Measurements from ENCODE around the gene CSNK2A1. TPM values are rescaled to one million over a fixed set of nuclear protein-coding genes. Genes with fewer than 3 reads are reported as not detected.
A peak's percentile ranks its signal among the peaks of the same experiment; 100 is the strongest.

Gene CSNK2A1
- total and polyA plus RNA-seq, 2 donors (not counting 1 experiment from before 2014, with no cell fraction given): 28.3 to 125 TPM

DNA sequence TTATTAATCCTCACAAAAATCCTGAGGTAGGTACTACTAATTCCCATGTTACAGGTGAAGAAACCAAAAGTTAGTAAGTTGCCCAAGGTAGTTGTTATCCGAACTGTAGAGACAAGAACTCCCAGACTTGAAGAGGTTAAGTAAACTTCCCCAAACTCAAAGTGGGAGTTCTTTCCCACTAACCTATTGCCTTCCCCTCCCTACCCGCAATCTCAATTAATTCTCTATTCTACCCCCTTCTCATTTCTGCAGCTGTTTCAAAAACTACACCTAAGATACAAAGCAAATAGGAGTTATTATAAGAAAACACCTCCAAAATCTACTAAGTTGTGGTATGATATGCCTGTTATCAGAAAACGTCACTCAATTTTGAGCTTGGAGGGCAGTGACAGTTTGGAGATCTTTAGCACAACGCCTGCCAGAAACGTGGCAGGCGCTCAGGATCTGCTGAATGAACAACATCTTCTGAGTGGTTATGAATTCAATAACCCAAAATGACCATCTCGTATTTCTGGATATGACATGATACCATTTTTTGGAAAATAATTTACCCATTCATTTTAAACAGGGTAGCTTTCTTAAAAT lies 7.1 kb downstream of the CSNK2A1 start:
- H4K20me1 ChIP-seq (ENCODE audit: control insufficient read depth, insufficient read depth, low read length, poor library complexity, severe bottlenecking): peaks cover 94% of the 10 kb centered on the region
- DNase-seq (no peak), ATAC-seq (ENCODE audit: low read depth) (no peak)
- peaks cover 0 to 4% (median 3%) of the 10 kb centered on the region in 3 donors for H3K9me3 ChIP-seq (ENCODE audit: control extremely low read depth in 1 of 3, control insufficient read depth in 2 of 3, insufficient read depth in 1 of 3, low read length in 2 of 3)
- H3K27ac Mint-ChIP-seq: no peak overlapping the region
- CTCF ChIA-PET: interaction anchor here (0.8 kb wide), 1 partner anchor 8 kb away, joined by 3 read pairs; no protein-coding TSS in a partner anchor
- H3K27ac ChIP-seq (ENCODE audit: low read length in 2 of 2): peak overlapping the region in 1 of 2 donors; percentile 21
- WGBS (ENCODE audit: insufficient coverage): 80% methylated on average over 5 of the region's 7 CpGs
- H3K36me3 ChIP-seq (replicated peaks in 1 of 2; ENCODE audit: control extremely low read depth in 1 of 2, control insufficient read depth in 1 of 2, extremely low read depth in 1 of 2, insufficient read depth in 2 of 2, low read length in 1 of 2): peaks cover 0 to 3% of the 10 kb centered on the region in 2 experiments
- no peak overlapping the region for H3K9ac ChIP-seq (ENCODE audit: low read length)
- peaks cover 100% of the 10 kb centered on the region for H3K79me2 ChIP-seq (ENCODE audit: control insufficient read depth, insufficient read depth, low read length)
- H3K9me3 Mint-ChIP-seq (ENCODE audit: insufficient read depth): peaks cover 2% of the 10 kb centered on the region
- TF ChIP-seq, protein P1, sequence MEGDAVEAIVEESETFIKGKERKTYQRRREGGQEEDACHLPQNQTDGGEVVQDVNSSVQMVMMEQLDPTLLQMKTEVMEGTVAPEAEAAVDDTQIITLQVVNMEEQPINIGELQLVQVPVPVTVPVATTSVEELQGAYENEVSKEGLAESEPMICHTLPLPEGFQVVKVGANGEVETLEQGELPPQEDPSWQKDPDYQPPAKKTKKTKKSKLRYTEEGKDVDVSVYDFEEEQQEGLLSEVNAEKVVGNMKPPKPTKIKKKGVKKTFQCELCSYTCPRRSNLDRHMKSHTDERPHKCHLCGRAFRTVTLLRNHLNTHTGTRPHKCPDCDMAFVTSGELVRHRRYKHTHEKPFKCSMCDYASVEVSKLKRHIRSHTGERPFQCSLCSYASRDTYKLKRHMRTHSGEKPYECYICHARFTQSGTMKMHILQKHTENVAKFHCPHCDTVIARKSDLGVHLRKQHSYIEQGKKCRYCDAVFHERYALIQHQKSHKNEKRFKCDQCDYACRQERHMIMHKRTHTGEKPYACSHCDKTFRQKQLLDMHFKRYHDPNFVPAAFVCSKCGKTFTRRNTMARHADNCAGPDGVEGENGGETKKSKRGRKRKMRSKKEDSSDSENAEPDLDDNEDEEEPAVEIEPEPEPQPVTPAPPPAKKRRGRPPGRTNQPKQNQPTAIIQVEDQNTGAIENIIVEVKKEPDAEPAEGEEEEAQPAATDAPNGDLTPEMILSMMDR (IDR thresholded peaks at IDR 0.05): no peak
- peaks cover 83% of the 10 kb centered on the region for H3K4me1 Mint-ChIP-seq
- peaks cover 29 to 46% of the 10 kb centered on the region in 2 donors for H3K4me1 ChIP-seq (ENCODE audit: control insufficient read depth in 2 of 2, insufficient read depth in 2 of 2, low read length in 2 of 2)
- intact Hi-C loops (cut with micrococcal nuclease): no loop called here
- POLR2A ChIA-PET: no interaction called here
- H3K4me3 ChIP-seq (ENCODE audit: control extremely low read depth in 1 of 5, extremely low read depth in 1 of 5, insufficient read depth in 1 of 5, low read depth in 2 of 5, low read length in 4 of 5): no peak overlapping the region
- H3K4me3 Mint-ChIP-seq: peak overlapping the region; percentile 30
- H2AFZ ChIP-seq (ENCODE audit: insufficient read depth, low read depth, low read length, poor library complexity, severe bottlenecking): no peak overlapping the region
- H3K4me2 ChIP-seq (replicated peaks; ENCODE audit: low read depth, low read length, poor library complexity, severe bottlenecking): peak overlapping the region; percentile 9
- no peaks in the 10 kb centered on the region for H3K27me3 ChIP-seq (replicated peaks in 1 of 4; ENCODE audit: control extremely low read depth in 1 of 4, control insufficient read depth in 3 of 4, insufficient read depth in 4 of 4, low read length in 3 of 4)
- no peaks in the 10 kb centered on the region for H3K27me3 Mint-ChIP-seq

DNA sequence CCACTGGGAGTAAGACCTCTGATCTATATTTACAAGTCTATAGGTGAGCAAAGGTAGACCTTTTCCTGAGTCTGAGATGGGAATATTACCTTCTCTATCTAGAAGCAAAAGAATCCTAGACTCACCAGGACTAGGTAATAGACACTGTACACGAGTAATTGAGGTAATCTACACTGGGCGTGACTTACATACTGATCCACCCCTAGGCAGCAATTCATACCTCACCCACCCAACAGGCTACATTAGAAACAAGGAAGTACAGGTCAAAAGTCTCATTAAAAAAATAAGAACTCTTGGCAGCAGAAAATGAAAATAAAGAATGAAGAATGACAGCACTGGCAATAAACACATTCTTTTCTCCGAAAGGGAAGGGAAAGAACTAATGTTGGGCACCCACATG lies 7.6 kb downstream of the CSNK2A1 start:
- TF ChIP-seq, protein P1 (IDR thresholded peaks at IDR 0.05): no peak
- TF ChIP-seq EZH2 (IDR thresholded peaks at IDR 0.05; ENCODE audit: borderline replicate concordance, insufficient read depth, low read depth, low read length, poor library complexity, severe bottlenecking): no peak
- H3K4me2 ChIP-seq (replicated peaks; ENCODE audit: low read depth, low read length, poor library complexity, severe bottlenecking): peak overlapping the region; percentile 9
- WGBS (ENCODE audit: insufficient coverage): no CpG with 5 or more reads among the region's 3 CpGs
- ATAC-seq (ENCODE audit: low read depth): peak; percentile 63
- Mint-ChIP-seq H3K4me1 (peaks cover 80% of the 10 kb centered on the region), H3K9me3 (ENCODE audit: insufficient read depth) (peaks cover 2% of the 10 kb centered on the region), H3K27me3 (no peaks in the 10 kb centered on the region), H3K4me3 (peak overlapping the region; percentile 30), H3K27ac (no peak overlapping the region)
- peak overlapping the region in 1 of 2 donors; percentile 21 for H3K27ac ChIP-seq (ENCODE audit: low read length in 2 of 2)
- peak; percentile 31 for DNase-seq
- CTCF ChIA-PET: interaction anchor here (0.7 kb wide), 1 partner anchor 14 kb away, joined by 4 read pairs; no protein-coding TSS in a partner anchor
- no peak overlapping the region for H3K4me3 ChIP-seq (ENCODE audit: control extremely low read depth in 1 of 5, extremely low read depth in 1 of 5, insufficient read depth in 1 of 5, low read depth in 2 of 5, low read length in 4 of 5)
- H3K27me3 ChIP-seq (replicated peaks in 1 of 4; ENCODE audit: control extremely low read depth in 1 of 4, control insufficient read depth in 3 of 4, insufficient read depth in 4 of 4, low read length in 3 of 4): no peaks in the 10 kb centered on the region
- peaks cover 0 to 4% (median 3%) of the 10 kb centered on the region in 3 donors for H3K9me3 ChIP-seq (ENCODE audit: control extremely low read depth in 1 of 3, control insufficient read depth in 2 of 3, insufficient read depth in 1 of 3, low read length in 2 of 3)
- peaks cover 96% of the 10 kb centered on the region for H4K20me1 ChIP-seq (ENCODE audit: control insufficient read depth, insufficient read depth, low read length, poor library complexity, severe bottlenecking)
- no peak overlapping the region for H2AFZ ChIP-seq (ENCODE audit: insufficient read depth, low read depth, low read length, poor library complexity, severe bottlenecking)
- H3K9ac ChIP-seq (ENCODE audit: low read length): no peak overlapping the region
- peaks cover 0 to 3% of the 10 kb centered on the region in 2 experiments for H3K36me3 ChIP-seq (replicated peaks in 1 of 2; ENCODE audit: control extremely low read depth in 1 of 2, control insufficient read depth in 1 of 2, extremely low read depth in 1 of 2, insufficient read depth in 2 of 2, low read length in 1 of 2)
- POLR2A ChIA-PET: no interaction called here
- H3K79me2 ChIP-seq (ENCODE audit: control insufficient read depth, insufficient read depth, low read length): peaks cover 100% of the 10 kb centered on the region
- H3K4me1 ChIP-seq (ENCODE audit: control insufficient read depth in 2 of 2, insufficient read depth in 2 of 2, low read length in 2 of 2): peaks cover 29 to 45% of the 10 kb centered on the region in 2 donors
- intact Hi-C loops (cut with micrococcal nuclease): no loop called here
